GM18505 (cell line): Measurements from ENCODE around the gene BIRC7.

Source experiments
- ATAC-seq: cut with Tn5 transposase; IDR thresholded peaks from one replicate; pipeline ENCODE4 v1.9.1; 2021; ENCODE audit not compliant: unreplicated experiment
- POLR2A ChIP-seq: IDR thresholded peaks from 4 replicates; pipeline ENCODE4 v1.6.1; 2011; ENCODE audit warnings: borderline replicate concordance; ENCODE audit not compliant: insufficient read depth, insufficient read length; ENCODE audit errors: extremely low read depth

The BIRC7 gene

DNA sequence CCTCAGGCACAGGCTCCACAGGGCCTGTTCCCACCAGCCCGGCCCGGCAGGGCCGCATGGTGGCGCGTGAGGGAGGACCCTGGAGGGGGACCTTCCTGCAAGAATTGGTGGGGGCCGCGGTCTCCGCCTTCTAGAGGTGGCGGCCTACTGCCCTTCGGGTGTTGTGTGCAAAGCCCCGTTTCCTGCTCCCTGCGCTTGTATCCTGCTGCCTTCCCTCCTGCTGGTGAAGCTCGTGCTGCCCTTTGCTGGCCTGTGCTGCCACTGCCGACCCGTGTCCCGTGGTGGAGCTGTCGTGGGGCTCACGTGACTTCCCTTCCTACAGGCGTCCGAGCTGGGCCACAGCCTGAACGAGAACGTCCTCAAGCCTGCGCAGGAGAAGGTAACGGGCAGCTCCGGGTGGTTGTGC is 48.8 kb downstream of the BIRC7 start:
- no peak for TF ChIP-seq POLR2A
- no peak for ATAC-seq

GRCh38 chr20:63284981-63285524 is 49.3 kb downstream of the BIRC7 start:
- no peak for ATAC-seq
- TF ChIP-seq POLR2A: no peak

- ATAC-seq: no peak
- TF ChIP-seq POLR2A: no peak
Observed at GRCh38 chr20:63285636-63286615, 50.2 kb downstream of the BIRC7 start.

DNA sequence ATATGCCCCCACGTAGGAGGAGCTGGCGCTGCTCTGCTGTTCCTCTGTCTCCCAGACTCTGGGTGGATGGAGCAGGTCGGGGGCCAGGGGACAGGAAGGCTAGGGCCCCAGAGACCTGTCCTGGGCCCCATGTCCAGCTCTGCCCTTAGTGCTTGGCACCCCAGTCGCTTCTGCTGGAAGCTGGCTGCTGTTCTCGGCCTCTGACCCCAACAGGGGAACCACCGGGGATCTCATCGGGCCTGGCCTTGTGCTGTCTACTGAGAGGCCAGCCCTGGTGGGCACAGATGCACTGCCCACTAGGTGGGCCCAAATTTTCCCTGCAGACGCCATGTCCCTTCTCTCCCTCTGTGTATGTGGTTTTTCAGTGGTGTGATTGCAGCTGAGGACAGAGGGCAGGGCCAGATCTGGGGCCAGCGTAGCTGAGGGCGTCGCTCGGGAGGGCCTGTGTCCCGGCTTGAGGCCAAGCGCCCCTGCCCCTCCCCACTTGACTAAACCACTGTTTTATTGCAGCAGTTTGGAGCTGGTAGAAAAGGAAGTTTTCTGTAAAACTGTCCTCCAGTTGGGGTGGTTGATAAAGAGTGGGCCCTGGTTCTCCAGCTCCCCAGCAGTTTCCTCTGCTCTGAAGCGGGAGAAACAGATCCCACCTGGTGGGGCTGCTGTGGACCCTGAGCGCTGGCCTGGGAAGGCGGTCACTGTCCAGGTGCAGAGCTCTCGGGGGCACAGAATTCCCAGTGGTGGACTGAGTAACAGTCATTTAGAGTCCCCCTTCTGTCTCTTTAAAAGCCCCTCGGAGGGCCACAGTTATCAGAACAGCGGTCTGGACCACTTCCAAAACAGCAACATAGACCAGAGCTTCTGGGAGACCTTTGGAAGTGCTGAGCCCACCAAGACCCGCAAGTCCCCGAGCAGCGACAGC is 51.3 kb downstream of the BIRC7 start:
- TF ChIP-seq POLR2A: no peak
- no peak for ATAC-seq

DNA sequence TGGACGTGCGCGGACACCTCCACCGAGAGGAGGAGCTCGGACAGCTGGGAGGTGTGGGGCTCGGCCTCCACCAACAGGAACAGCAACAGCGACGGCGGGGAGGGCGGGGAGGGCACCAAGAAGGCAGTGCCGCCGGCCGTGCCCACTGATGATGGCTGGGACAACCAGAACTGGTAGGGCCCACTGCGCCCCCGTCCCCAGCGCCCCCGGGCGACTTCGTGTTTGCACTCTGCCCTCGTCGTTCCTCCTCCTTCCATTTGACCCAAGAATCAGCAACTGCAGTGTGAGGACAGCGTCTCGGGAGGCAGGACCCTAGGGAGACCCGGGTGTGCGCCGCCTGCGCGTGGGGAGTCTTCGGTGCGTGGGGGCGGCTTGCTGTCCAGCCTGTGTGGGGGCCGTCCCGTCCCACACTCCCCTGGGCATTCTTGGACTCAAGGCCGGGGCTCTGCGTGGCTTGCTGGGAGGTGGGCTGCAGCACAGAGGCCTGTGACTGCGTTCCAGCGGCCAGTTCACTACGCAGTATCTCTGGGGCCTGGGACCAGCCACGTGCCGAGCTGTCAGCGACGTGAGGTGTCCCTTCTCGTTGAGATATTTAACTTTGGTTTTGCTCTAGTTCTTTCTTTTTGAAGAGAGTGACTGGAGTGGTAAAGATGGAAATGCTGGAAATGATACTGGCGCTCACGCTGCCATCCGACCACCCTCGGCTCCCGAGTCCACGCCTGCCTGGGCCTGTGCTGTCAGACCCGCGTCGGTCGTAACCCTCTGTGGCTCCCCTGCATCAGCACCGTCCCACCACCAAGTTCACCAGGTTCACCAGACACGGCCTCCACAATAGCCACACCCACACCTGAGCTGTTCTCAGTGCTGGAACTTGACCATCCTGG is 52.2 kb downstream of the BIRC7 start:
- no peak for ATAC-seq
- no peak for TF ChIP-seq POLR2A

GRCh38 chr20:63288581-63289251 is 53.0 kb downstream of the BIRC7 start:
- no peak for ATAC-seq
- no peak for TF ChIP-seq POLR2A

- ATAC-seq: no peak
- no peak for TF ChIP-seq POLR2A
Observed at GRCh38 chr20:63289311-63290135, 53.8 kb downstream of the BIRC7 start.
